ENCODE results near the gene SNAP23.

Gene SNAP23

DNA sequence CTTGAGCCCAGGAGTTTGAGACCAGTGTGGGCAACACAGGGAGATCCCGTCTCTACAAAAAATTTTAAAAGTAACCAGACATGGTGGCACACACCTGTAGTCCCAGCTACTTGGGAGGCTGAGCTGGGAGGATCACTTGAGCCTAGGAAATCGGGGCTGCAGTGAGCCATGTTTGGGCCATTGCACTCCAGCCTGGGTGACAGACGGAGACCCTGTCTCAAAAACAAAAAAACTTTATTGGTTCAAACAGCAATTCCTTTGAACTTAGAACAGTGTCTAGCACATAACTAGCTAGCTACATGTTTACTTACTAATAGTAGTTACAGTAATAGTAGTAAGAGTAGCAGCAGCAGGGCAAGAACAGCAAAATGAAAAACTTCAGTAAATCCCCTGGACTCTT, 63.3 kb downstream of the SNAP23 start:
- no peak for DNase-seq (ENCODE audit: low read depth, low spot score)
- H3K9ac ChIP-seq (ENCODE audit: insufficient read length) = no peak overlapping the region
- H3K9me3 ChIP-seq (ENCODE audit: low read depth, low read length) = no peaks in the 10 kb centered on the region
- TF ChIP-seq EZH2 (IDR thresholded peaks at IDR 0.05) (no peak), POLR2AphosphoS5 (IDR thresholded peaks at IDR 0.05; ENCODE audit: borderline replicate concordance, low read depth, low read length) (no peak), FOXP2 (optimal IDR thresholded peaks at IDR 0.05; ENCODE audit: control extremely low read depth, extremely low read length, insufficient read depth) (no peak)
- H3K27ac ChIP-seq = no peak overlapping the region
- peaks cover 56% of the 10 kb centered on the region for H3K36me3 ChIP-seq (ENCODE audit: insufficient read depth, low read length)
- no peak overlapping the region for H3K4me3 ChIP-seq

DNA sequence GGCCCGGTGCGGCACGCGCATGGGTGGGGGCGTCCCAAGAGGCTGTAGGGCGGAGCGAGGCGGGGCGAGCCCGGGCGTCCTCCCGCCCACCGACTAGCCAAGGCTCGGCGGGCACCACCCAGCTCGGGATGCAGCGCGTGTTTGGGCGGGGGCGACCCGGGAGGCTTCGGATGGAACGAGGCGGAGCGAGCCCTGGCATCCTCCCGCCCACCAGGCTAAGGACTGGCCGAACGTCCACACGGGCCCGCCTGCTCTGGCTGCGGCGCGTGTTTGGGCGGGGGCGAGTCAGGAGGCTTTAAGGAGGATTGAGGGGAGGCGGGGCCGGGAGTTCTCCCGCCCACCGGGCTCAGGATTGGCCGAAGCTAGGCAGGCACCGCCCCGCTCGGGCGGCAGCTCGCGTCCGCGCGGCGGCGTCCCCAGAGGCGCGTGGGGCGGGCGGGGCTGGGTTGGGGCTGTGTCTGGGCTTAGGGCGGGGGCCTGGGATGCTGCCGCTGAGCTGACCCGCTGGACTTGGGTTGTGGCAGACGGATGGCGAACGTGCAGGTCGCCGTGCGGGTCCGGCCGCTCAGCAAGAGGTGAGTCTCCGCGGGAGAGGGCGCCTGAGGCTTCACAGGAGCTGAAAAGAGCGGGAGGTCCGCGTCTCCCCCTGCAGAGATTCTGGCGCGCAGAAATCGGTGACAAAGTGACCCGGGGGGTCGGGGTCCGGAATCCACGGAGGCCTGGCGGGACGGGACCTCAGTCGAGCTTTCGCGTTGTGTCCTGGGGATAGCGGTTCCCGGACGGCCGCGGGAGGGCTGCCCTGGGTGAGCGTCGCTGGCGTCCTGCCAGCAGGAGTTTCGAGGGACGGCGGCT, 80.0 kb downstream of the SNAP23 start, which contains the start of gene STARD9:
Gene STARD9, plus strand, starts transcription at position 419 of the 852 bp plus-strand sequence. Its CDS starts 110 bp downstream, at position 529.
- Histone ChIP-seq H3K36me3 (ENCODE audit: insufficient read depth, low read length) (no peaks in the 10 kb centered on the region), H3K9me3 (ENCODE audit: low read depth, low read length) (no peaks in the 10 kb centered on the region), H3K9ac (ENCODE audit: insufficient read length) (peak within 1 kb of the TSS; percentile 80), H3K27ac (0 out of 2 replicates have a peak within 1 kb of the TSS, but pooled peaks have one; percentile 23), H3K4me3 (peak within 1 kb of the TSS; percentile 88)
- TF ChIP-seq FOXP2 (optimal IDR thresholded peaks at IDR 0.05; ENCODE audit: control extremely low read depth, extremely low read length, insufficient read depth) (no peak), POLR2AphosphoS5 (IDR thresholded peaks at IDR 0.05; ENCODE audit: borderline replicate concordance, low read depth, low read length) (peak; percentile 75), EZH2 (IDR thresholded peaks at IDR 0.05) (no peak)
- DNase-seq (ENCODE audit: low read depth, low spot score) = peak; percentile 42

DNA sequence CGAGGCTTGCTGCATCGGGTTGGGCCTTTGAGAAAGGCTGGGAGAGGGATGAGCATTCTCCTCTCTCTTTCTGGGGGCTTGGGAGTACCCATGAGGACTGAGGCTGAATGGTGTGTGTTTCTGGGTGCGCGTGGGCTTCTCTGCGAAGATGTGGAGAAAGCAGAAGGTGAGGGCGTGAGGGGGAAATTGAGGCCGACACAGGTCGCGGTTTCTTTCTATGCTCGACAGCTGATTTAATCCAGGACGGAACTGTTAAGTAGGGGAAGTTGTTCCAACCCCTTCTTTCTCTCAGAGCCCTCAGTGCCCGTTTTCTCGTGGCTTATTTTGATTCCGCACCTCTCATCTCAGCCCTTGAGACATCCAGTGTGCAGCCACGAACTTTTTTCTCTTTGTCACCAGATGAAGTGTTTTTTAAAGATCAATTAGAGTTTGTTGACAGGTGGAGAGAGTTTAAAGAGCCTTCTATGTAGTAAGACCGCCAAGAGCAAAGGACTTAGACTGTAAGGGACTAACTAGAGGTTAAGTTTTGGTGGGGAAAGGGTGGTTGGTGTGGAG, 80.7 kb downstream of the SNAP23 start:
- H3K27ac ChIP-seq = no peak overlapping the region
- no peak for DNase-seq (ENCODE audit: low read depth, low spot score)

DNA sequence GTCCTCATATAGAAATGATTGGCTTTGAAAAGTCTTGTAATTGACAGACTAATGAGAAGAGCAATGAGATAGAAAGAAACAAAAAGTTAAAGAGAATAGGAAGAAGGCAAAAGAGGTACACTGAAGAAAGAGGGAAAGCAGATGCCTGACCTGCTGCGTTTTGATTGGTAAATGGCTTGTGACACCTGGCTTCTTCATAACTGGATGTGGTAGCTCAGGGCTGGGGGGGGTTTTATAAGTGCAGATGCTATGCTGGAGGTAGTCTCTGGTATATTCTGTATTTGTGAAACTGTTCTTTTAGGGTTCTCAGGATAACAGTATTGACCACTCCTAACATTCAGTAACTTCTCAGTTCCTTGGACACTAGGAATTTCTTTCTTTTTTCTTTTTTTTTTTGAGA, 81.3 kb downstream of the SNAP23 start:
- Histone ChIP-seq H3K9me3 (ENCODE audit: low read depth, low read length) (no peaks in the 10 kb centered on the region), H3K4me3 (peak overlapping the region; percentile 88), H3K9ac (ENCODE audit: insufficient read length) (peak overlapping the region; percentile 80), H3K36me3 (ENCODE audit: insufficient read depth, low read length) (no peaks in the 10 kb centered on the region), H3K27ac (no peak overlapping the region)
- no peak for TF ChIP-seq EZH2 (IDR thresholded peaks at IDR 0.05)
- TF ChIP-seq FOXP2 (optimal IDR thresholded peaks at IDR 0.05; ENCODE audit: control extremely low read depth, extremely low read length, insufficient read depth) = no peak
- no peak for TF ChIP-seq POLR2AphosphoS5 (IDR thresholded peaks at IDR 0.05; ENCODE audit: borderline replicate concordance, low read depth, low read length)
- DNase-seq (ENCODE audit: low read depth, low spot score) = no peak

More for the DNA sequence above, 80.7 kb downstream of the SNAP23 start:
- no peak for TF ChIP-seq POLR2AphosphoS5 (IDR thresholded peaks at IDR 0.05; ENCODE audit: borderline replicate concordance, low read depth, low read length)
- no peak for TF ChIP-seq FOXP2 (optimal IDR thresholded peaks at IDR 0.05; ENCODE audit: control extremely low read depth, extremely low read length, insufficient read depth)
- TF ChIP-seq EZH2 (IDR thresholded peaks at IDR 0.05) = no peak
- Histone ChIP-seq H3K4me3 (peak overlapping the region; percentile 88), H3K9me3 (ENCODE audit: low read depth, low read length) (no peaks in the 10 kb centered on the region), H3K9ac (ENCODE audit: insufficient read length) (peak overlapping the region; percentile 80), H3K36me3 (ENCODE audit: insufficient read depth, low read length) (no peaks in the 10 kb centered on the region)

DNA sequence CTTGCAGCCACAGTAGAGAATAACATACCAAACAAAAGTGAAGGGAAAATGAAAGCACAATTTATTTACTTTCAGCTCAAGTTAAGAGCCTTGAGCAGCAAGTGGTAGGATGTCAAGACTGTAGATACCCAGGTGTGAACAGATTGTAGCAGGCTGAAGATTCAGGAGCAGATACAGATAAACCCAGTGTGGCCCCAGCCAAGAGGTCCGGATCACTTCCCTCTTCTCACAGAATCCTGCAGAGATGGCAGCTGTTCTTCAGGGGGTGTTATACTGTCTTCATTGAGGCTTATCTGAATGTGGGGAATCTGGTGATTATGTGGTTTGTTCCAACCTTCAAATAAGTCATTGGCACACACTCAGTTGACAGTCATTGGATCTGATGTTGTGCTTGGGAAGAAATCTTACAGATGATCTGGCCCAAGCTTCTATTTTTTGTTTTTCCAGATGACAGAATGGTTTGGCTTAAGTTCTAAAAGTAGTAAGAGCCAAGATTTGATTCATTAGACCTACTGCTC, 82.1 kb downstream of the SNAP23 start:
- DNase-seq (ENCODE audit: low read depth, low spot score) = no peak
- H3K4me3 ChIP-seq = no peak overlapping the region
- H3K9me3 ChIP-seq (ENCODE audit: low read depth, low read length) = no peaks in the 10 kb centered on the region
- H3K9ac ChIP-seq (ENCODE audit: insufficient read length) = no peak overlapping the region
- no peak for TF ChIP-seq FOXP2 (optimal IDR thresholded peaks at IDR 0.05; ENCODE audit: control extremely low read depth, extremely low read length, insufficient read depth)
- no peak for TF ChIP-seq EZH2 (IDR thresholded peaks at IDR 0.05)
- TF ChIP-seq POLR2AphosphoS5 (IDR thresholded peaks at IDR 0.05; ENCODE audit: borderline replicate concordance, low read depth, low read length) = no peak
- H3K36me3 ChIP-seq (ENCODE audit: insufficient read depth, low read length) = no peaks in the 10 kb centered on the region
- no peak overlapping the region for H3K27ac ChIP-seq

DNA sequence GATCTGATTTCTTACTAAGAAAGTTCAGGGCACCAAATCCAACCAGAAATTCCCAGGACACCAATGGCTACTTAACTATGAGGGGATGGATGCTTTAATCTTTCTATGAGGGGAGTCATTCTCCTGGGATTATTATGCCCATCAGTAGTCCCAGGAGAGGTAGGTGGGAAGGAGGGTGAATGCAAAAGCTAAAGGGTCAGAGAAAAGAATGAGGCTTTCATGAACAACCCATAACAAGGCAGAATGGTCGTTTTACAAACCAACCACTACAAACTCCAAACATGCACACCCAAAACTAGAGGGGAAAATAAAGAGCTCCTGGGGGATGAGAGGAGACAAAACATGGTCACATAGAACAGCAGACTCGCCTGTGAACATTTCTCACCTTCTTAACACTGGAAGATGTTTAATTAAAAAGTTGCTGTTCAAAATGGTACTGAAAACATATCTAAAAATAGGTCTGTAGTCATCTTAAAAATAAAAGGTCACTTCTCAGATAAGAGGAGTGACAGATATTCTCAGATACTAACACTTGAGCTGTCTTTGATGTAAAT, 83.6 kb downstream of the SNAP23 start:
- no peak overlapping the region for H3K27ac ChIP-seq
- no peaks in the 10 kb centered on the region for H3K9me3 ChIP-seq (ENCODE audit: low read depth, low read length)
- DNase-seq (ENCODE audit: low read depth, low spot score) = no peak
- no peak overlapping the region for H3K4me3 ChIP-seq
- TF ChIP-seq EZH2 (IDR thresholded peaks at IDR 0.05) (no peak), FOXP2 (optimal IDR thresholded peaks at IDR 0.05; ENCODE audit: control extremely low read depth, extremely low read length, insufficient read depth) (no peak), POLR2AphosphoS5 (IDR thresholded peaks at IDR 0.05; ENCODE audit: borderline replicate concordance, low read depth, low read length) (no peak)
- H3K9ac ChIP-seq (ENCODE audit: insufficient read length) = no peak overlapping the region
- H3K36me3 ChIP-seq (ENCODE audit: insufficient read depth, low read length) = no peaks in the 10 kb centered on the region

DNA sequence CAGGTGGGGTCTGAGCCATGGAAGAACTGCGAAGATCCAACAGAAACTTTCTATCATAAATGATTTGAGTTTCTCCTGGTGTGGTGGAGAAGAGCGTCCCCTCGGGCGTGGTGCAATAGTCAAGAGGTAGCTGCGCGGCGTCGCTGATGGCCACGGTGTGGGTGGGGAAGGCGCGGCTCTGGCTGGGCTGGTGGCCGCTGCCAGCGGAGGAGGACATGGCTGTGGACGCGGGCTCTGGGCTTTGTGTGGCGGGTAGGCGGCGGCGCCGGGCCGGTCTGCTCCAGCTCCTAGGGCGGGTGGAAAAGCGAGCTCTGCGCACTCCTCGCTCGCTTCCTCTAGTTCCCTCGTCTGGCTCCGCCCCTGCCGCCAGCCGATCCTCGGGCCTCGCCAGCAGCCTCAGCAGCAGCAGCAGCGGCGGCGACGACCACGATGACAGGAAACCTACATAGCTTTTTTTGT, 85.9 kb downstream of the SNAP23 start:
- peak overlapping the region; percentile 85 for H3K4me3 ChIP-seq
- TF ChIP-seq POLR2AphosphoS5 (IDR thresholded peaks at IDR 0.05; ENCODE audit: borderline replicate concordance, low read depth, low read length) (no peak), EZH2 (IDR thresholded peaks at IDR 0.05) (no peak), FOXP2 (optimal IDR thresholded peaks at IDR 0.05; ENCODE audit: control extremely low read depth, extremely low read length, insufficient read depth) (no peak)
- no peak overlapping the region for H3K27ac ChIP-seq
- no peaks in the 10 kb centered on the region for H3K9me3 ChIP-seq (ENCODE audit: low read depth, low read length)
- peaks cover 4% of the 10 kb centered on the region; the same call in 1 of the 2 replicates for H3K36me3 ChIP-seq (ENCODE audit: insufficient read depth, low read length)
- peak overlapping the region; percentile 65 for H3K9ac ChIP-seq (ENCODE audit: insufficient read length)
- no peak for DNase-seq (ENCODE audit: low read depth, low spot score)

Data from SK-N-MC (cell line).